Measurements from ENCODE around the gene CDH5. TPM values are rescaled to one million over a fixed set of nuclear protein-coding genes. Genes with fewer than 3 reads are reported as not detected.

The CDH5 gene
- total RNA-seq, 1 donor from 2014 or later = not detected

DNA sequence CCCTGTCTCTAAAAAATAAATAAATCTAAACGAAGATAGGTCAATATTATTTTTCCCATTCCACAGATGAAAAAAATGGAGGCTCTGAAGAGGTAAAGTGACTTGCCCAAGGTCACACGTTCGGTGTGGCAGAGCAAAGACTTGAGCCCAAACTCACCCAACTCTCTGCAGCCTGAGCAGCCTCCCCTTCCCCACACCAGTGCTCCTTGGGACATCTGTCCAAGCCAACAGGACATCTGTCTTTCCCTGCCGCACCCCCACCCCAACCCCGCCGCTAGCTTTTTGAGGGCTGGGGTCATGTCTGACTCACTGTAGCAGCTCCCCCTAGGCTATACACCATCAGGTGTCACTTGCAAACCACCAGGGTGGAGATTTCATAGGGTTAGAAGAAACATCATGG, 55.4 kb downstream of the CDH5 start:
- TF ChIP-seq, protein P1, sequence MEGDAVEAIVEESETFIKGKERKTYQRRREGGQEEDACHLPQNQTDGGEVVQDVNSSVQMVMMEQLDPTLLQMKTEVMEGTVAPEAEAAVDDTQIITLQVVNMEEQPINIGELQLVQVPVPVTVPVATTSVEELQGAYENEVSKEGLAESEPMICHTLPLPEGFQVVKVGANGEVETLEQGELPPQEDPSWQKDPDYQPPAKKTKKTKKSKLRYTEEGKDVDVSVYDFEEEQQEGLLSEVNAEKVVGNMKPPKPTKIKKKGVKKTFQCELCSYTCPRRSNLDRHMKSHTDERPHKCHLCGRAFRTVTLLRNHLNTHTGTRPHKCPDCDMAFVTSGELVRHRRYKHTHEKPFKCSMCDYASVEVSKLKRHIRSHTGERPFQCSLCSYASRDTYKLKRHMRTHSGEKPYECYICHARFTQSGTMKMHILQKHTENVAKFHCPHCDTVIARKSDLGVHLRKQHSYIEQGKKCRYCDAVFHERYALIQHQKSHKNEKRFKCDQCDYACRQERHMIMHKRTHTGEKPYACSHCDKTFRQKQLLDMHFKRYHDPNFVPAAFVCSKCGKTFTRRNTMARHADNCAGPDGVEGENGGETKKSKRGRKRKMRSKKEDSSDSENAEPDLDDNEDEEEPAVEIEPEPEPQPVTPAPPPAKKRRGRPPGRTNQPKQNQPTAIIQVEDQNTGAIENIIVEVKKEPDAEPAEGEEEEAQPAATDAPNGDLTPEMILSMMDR (IDR thresholded peaks at IDR 0.05) = no peak
- peaks cover 42% of the 10 kb centered on the region for H3K27me3 Mint-ChIP-seq
- intact Hi-C loops (cut with micrococcal nuclease) = no loop called here
- CTCF ChIA-PET = no interaction called here
- POLR2A ChIA-PET = no interaction called here
- H3K27ac Mint-ChIP-seq = no peak overlapping the region
- H3K9me3 Mint-ChIP-seq = no peaks in the 10 kb centered on the region
- H3K4me3 Mint-ChIP-seq = no peak overlapping the region
- no peak for ATAC-seq (ENCODE audit: low read depth)
- H3K36me3 Mint-ChIP-seq (ENCODE audit: low read depth) = no peaks in the 10 kb centered on the region
- no peak for DNase-seq
- peaks cover 15% of the 10 kb centered on the region for H3K4me1 Mint-ChIP-seq

DNA sequence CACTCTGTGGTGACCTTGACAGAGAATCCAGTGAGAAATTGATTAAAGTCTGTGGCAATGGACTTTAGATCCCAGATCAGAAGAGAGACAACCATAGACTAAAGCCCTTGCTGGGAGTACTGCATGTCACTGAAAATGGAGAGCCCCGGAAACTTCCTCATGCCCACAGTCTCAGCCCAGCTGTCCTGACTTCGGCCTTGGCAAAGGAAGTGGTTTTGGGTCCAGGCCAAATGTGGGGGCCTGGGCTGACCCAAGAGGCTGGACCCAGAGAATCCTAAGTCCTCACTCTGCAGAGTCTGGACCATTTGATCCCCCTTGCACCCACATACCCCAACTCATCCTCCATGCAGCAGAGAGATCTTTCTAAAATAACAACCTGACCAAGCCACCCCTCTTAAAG, 55.9 kb downstream of the CDH5 start:
- TF ChIP-seq, protein P1 (IDR thresholded peaks at IDR 0.05) = no peak
- H3K9me3 Mint-ChIP-seq = no peaks in the 10 kb centered on the region
- POLR2A ChIA-PET = no interaction called here
- DNase-seq = no peak
- peaks cover 42% of the 10 kb centered on the region for H3K27me3 Mint-ChIP-seq
- no peak overlapping the region for H3K27ac Mint-ChIP-seq
- ATAC-seq (ENCODE audit: low read depth) = no peak
- intact Hi-C loops (cut with micrococcal nuclease) = no loop called here
- CTCF ChIA-PET = no interaction called here
- no peak overlapping the region for H3K4me3 Mint-ChIP-seq
- peaks cover 11% of the 10 kb centered on the region for H3K4me1 Mint-ChIP-seq
- H3K36me3 Mint-ChIP-seq (ENCODE audit: low read depth) = no peaks in the 10 kb centered on the region

DNA sequence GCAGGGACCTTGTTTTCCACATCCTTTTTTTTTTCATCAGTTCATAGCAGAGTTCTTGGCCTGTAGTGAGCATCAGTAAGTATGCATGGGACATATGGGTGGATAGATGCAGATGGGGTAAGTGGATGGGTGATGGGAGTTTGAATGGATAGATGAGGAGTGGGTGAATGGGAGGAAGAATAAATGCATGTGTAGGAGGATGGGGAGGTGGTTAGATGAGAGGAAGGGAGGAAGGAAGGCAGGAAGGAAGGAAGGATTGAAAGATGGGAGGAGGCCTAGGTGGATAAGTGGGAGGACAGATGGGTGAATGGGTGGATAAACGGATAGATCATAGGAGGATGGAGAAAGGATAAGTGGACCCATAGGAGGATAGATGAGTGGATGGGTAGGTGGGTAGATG, 56.7 kb downstream of the CDH5 start:
- no peak for ATAC-seq (ENCODE audit: low read depth)
- TF ChIP-seq, protein P1 (IDR thresholded peaks at IDR 0.05) = no peak

DNA sequence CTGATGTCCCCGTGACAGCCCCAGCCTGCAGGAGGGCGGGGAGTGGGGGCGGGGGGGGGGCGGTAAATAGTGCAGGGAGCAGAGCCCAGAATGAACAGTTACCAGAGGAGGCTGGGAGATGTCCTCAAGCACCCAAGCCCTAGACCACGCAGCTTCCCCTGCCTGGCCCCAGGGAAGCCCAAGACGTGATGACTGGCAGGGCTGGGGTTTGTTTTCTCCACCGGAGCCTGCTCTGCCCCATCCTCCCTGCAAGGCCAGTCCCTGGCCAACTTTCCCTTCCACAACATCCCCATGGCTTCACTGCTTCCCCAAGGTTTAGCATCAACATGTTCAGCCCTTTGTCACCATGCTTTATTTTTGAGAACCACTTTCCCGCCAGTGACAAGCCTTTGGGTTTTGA, 59.2 kb downstream of the CDH5 start:
- H3K36me3 Mint-ChIP-seq (ENCODE audit: low read depth) = no peaks in the 10 kb centered on the region
- TF ChIP-seq, protein P1 (IDR thresholded peaks at IDR 0.05) = no peak
- ChIA-PET CTCF (no interaction called here), POLR2A (no interaction called here)
- H3K9me3 Mint-ChIP-seq = no peaks in the 10 kb centered on the region
- intact Hi-C loops (cut with micrococcal nuclease) = no loop called here
- peaks cover 72% of the 10 kb centered on the region for H3K27me3 Mint-ChIP-seq
- DNase-seq = no peak
- H3K27ac Mint-ChIP-seq = no peak overlapping the region
- H3K4me3 Mint-ChIP-seq = no peak overlapping the region
- H3K4me1 Mint-ChIP-seq = peaks cover 6% of the 10 kb centered on the region
- no peak for ATAC-seq (ENCODE audit: low read depth)

More for the DNA sequence above, 56.7 kb downstream of the CDH5 start:
- H3K27ac Mint-ChIP-seq = no peak overlapping the region
- H3K4me3 Mint-ChIP-seq = no peak overlapping the region
- POLR2A ChIA-PET = no interaction called here
- no peaks in the 10 kb centered on the region for H3K36me3 Mint-ChIP-seq (ENCODE audit: low read depth)
- CTCF ChIA-PET = no interaction called here
- intact Hi-C loops (cut with micrococcal nuclease) = no loop called here
- DNase-seq = no peak
- peaks cover 7% of the 10 kb centered on the region for H3K4me1 Mint-ChIP-seq
- H3K9me3 Mint-ChIP-seq = no peaks in the 10 kb centered on the region
- peaks cover 47% of the 10 kb centered on the region for H3K27me3 Mint-ChIP-seq

DNA sequence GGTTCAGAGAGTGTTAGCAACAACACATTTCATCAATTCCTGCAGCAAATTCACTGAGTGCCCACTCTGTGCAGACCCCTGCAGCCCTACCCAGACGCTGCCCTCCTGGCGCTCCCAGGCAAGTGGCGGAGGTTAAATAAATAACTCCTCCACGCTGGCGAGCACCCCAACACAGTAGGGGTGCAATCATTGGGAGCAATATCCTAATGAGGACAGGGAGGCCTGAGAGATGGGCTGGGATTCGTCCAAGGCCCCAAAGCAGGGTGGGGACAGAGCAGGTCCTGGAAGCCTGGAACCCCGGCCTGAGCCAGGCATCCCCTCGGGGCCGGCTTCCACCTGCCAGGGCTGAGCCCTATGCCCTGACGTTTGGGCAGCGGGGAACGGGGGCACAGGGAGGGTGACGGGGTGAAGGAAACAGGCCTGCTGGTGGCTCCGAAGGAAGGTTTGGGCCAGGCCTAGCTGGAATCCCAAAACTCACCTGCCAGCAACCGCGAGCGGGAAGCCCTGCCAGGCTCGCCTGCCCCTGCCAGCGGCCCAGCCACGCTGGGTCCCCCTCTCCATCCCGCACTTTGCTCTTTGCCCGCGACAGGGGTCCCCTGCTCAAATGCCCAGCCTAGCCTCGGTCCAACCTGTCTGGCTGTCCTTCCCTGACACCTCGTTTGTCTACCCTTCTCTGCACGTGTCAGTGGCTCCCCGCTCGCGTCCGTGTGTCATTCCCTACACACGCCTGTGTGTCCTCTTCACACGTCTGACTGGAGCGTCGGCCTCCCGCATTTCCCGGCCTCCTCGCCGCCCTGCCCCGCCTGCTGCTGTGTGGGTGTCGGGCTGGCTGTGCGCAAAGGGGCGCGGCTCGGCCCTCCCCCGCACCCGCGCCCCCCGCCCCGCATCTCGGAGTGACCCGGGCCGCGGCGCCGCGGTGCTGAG, 59.9 kb downstream of the CDH5 start:
- ATAC-seq (ENCODE audit: low read depth) = no peak

More for the DNA sequence above, 59.9 kb downstream of the CDH5 start:
- Mint-ChIP-seq H3K27me3 (peaks cover 67% of the 10 kb centered on the region), H3K4me3 (no peak overlapping the region), H3K36me3 (ENCODE audit: low read depth) (no peaks in the 10 kb centered on the region), H3K4me1 (peaks cover 6% of the 10 kb centered on the region), H3K9me3 (no peaks in the 10 kb centered on the region), H3K27ac (no peak overlapping the region)
- ChIA-PET CTCF (no interaction called here), POLR2A (interaction anchor here (0.6 kb wide), 1 partner anchor 12 kb away, joined by 8 read pairs; no protein-coding TSS in a partner anchor)
- intact Hi-C loops (cut with micrococcal nuclease) = no loop called here
- no peak for DNase-seq
- TF ChIP-seq, protein P1 (IDR thresholded peaks at IDR 0.05) = no peak
